Mesendoderm (in vitro differentiated cells): Measurements from ENCODE around the gene TBC1D21.
A peak's percentile ranks its signal among the peaks of the same experiment; 100 is the strongest.

Experiments used
- DNase-seq: peaks from one replicate; pipeline ENCODE4 v3.0.0; 2013
- H2AK5ac ChIP-seq: 2 replicates; pipeline ENCODE4 v1.6.1; 2013; ENCODE audit warnings: low read length, inconsistent platforms
- H2BK120ac ChIP-seq: 2 replicates; pipeline ENCODE4 v1.6.1; 2013; ENCODE audit warnings: low read depth, mild to moderate bottlenecking, low read length, moderate library complexity, mixed read lengths
- H2BK15ac ChIP-seq: replicated peaks from 2 replicates; pipeline ENCODE4 v1.6.1; 2013; ENCODE audit warnings: low read depth, mild to moderate bottlenecking, moderate library complexity
- H2BK5ac ChIP-seq: 2 replicates; pipeline ENCODE4 v1.6.1; 2013; ENCODE audit warnings: low read length, inconsistent platforms
- H3K18ac ChIP-seq: 2 replicates; pipeline ENCODE4 v1.6.1; 2013; ENCODE audit warnings: mild to moderate bottlenecking, low read length, mixed read lengths
- H3K23ac ChIP-seq: one replicate; pipeline ENCODE4 v1.6.1; 2013; ENCODE audit warnings: low read length
- H3K27ac ChIP-seq: 2 replicates; pipeline ENCODE4 v1.5.1; 2013; ENCODE audit warnings: low read depth, mild to moderate bottlenecking, inconsistent platforms, low read length, moderate library complexity
- H3K27me3 ChIP-seq: 2 replicates; pipeline ENCODE4 v1.6.1; 2013; ENCODE audit warnings: low read length, control low read depth, mild to moderate bottlenecking, inconsistent platforms; ENCODE audit not compliant: insufficient read depth, poor library complexity
- H3K36me3 ChIP-seq: 2 replicates; pipeline ENCODE4 v1.6.1; 2013; ENCODE audit warnings: low read length, inconsistent platforms; ENCODE audit not compliant: control insufficient read depth, insufficient read depth
- H3K4ac ChIP-seq: one replicate; pipeline ENCODE4 v1.6.1; 2013; ENCODE audit warnings: low read depth, mild to moderate bottlenecking, low read length, moderate library complexity
- H3K4me1 ChIP-seq: 2 replicates; pipeline ENCODE4 v1.6.1; 2013; ENCODE audit warnings: low read depth, low read length, inconsistent platforms; ENCODE audit not compliant: control insufficient read depth
- H3K4me2 ChIP-seq: 2 replicates; pipeline ENCODE4 v1.6.1; 2013; ENCODE audit warnings: low read length
- H3K4me3 ChIP-seq: 2 replicates; pipeline ENCODE4 v1.5.1; 2013; ENCODE audit warnings: mild to moderate bottlenecking, low read length
- H3K56ac ChIP-seq: one replicate; pipeline ENCODE4 v1.6.1; 2013; ENCODE audit warnings: low read length
- H3K79me1 ChIP-seq: 2 replicates; pipeline ENCODE4 v1.6.1; 2013; ENCODE audit warnings: low read length, inconsistent platforms
- H3K79me2 ChIP-seq: 2 replicates; pipeline ENCODE4 v1.6.1; 2013; ENCODE audit warnings: mild to moderate bottlenecking, low read length; ENCODE audit not compliant: control insufficient read depth, insufficient read depth
- H3K9ac ChIP-seq: 2 replicates; pipeline ENCODE4 v1.6.1; 2013; ENCODE audit warnings: low read length, inconsistent platforms
- H4K5ac ChIP-seq: one replicate; pipeline ENCODE4 v1.6.1; 2013; ENCODE audit warnings: low read length
- H4K8ac ChIP-seq: one replicate; pipeline ENCODE4 v1.6.1; 2013; ENCODE audit warnings: low read depth, mild to moderate bottlenecking, control low read depth, low read length, moderate library complexity
- WGBS: extraction: QIAGEN DNeasy Blood & Tissue Kit; methylation state at CpG from one replicate; pipeline ENCODE4 v1.1.7; 2013; ENCODE audit warnings: low lambda C conversion rate, missing lambda C conversion rate; ENCODE audit not compliant: insufficient coverage; ENCODE audit errors: extremely low coverage; 5-methylcytosine and 5-hydroxymethylcytosine counted together

TBC1D21 gene

GRCh38 chr15:73839699-73840377 lies 33.5 kb upstream of the TBC1D21 start:
- H3K36me3 ChIP-seq, result no peaks in the 10 kb centered on the region
- no peak overlapping the region for H3K27ac ChIP-seq
- H2AK5ac ChIP-seq, result no peak overlapping the region
- H4K8ac ChIP-seq, result no peak overlapping the region
- H3K79me2 ChIP-seq, result no peaks in the 10 kb centered on the region
- no peaks in the 10 kb centered on the region for H3K79me1 ChIP-seq
- no CpG with 5 or more reads among the region's 8 CpGs for WGBS
- no peak for DNase-seq
- H2BK15ac ChIP-seq, result no peak overlapping the region
- H3K9ac ChIP-seq, result no peak overlapping the region
- H3K4ac ChIP-seq, result no peak overlapping the region
- H3K27me3 ChIP-seq, result no peaks in the 10 kb centered on the region
- no peaks in the 10 kb centered on the region for H3K4me1 ChIP-seq
- no peak overlapping the region for H2BK5ac ChIP-seq
- H3K4me2 ChIP-seq, result no peak overlapping the region
- no peak overlapping the region for H3K23ac ChIP-seq
- H4K5ac ChIP-seq, result no peak overlapping the region
- H3K4me3 ChIP-seq, result no peak overlapping the region
- H3K56ac ChIP-seq, result no peak overlapping the region
- no peak overlapping the region for H3K18ac ChIP-seq
- H2BK120ac ChIP-seq, result no peak overlapping the region

GRCh38 chr15:73840771-73841170 lies 32.6 kb upstream of the TBC1D21 start:
- no peak overlapping the region for H3K4me3 ChIP-seq
- no peaks in the 10 kb centered on the region for H3K79me1 ChIP-seq
- no peak overlapping the region for H2BK5ac ChIP-seq
- H3K27me3 ChIP-seq, result no peaks in the 10 kb centered on the region
- H3K79me2 ChIP-seq, result no peaks in the 10 kb centered on the region
- no peak overlapping the region for H3K27ac ChIP-seq
- no peak overlapping the region for H3K4ac ChIP-seq
- H2BK15ac ChIP-seq, result no peak overlapping the region
- H3K18ac ChIP-seq, result no peak overlapping the region
- no peak overlapping the region for H3K56ac ChIP-seq
- no peak overlapping the region for H4K5ac ChIP-seq
- no peak overlapping the region for H3K4me2 ChIP-seq
- DNase-seq, result no peak
- H4K8ac ChIP-seq, result no peak overlapping the region
- H3K36me3 ChIP-seq, result no peaks in the 10 kb centered on the region
- H2BK120ac ChIP-seq, result no peak overlapping the region
- H3K9ac ChIP-seq, result no peak overlapping the region
- no peak overlapping the region for H3K23ac ChIP-seq
- H2AK5ac ChIP-seq, result no peak overlapping the region
- H3K4me1 ChIP-seq, result no peaks in the 10 kb centered on the region
- WGBS, result no CpG with 5 or more reads among the region's 8 CpGs

- Histone ChIP-seq H3K79me2 (no peaks in the 10 kb centered on the region), H3K4me1 (no peaks in the 10 kb centered on the region), H3K79me1 (no peaks in the 10 kb centered on the region), H2AK5ac (no peak overlapping the region), H2BK5ac (no peak overlapping the region), H3K4me2 (no peak overlapping the region), H4K5ac (no peak overlapping the region), H2BK120ac (no peak overlapping the region), H3K36me3 (no peaks in the 10 kb centered on the region), H3K56ac (no peak overlapping the region), H3K27me3 (no peaks in the 10 kb centered on the region), H4K8ac (no peak overlapping the region), H2BK15ac (no peak overlapping the region), H3K18ac (no peak overlapping the region), H3K4me3 (no peak overlapping the region), H3K9ac (no peak overlapping the region), H3K27ac (no peak overlapping the region), H3K23ac (no peak overlapping the region), H3K4ac (no peak overlapping the region)
- no CpG with 5 or more reads among the region's 17 CpGs for WGBS
- no peak for DNase-seq
These were observed 31.3 kb upstream of the TBC1D21 start for GRCh38 chr15:73841756-73842725.

- Histone ChIP-seq H3K4me3 (no peak overlapping the region), H3K4ac (no peak overlapping the region), H2BK120ac (no peak overlapping the region), H3K18ac (no peak overlapping the region), H2BK15ac (no peak overlapping the region), H4K8ac (no peak overlapping the region), H3K36me3 (no peaks in the 10 kb centered on the region), H3K79me1 (no peaks in the 10 kb centered on the region), H3K27ac (no peak overlapping the region), H3K79me2 (no peaks in the 10 kb centered on the region), H3K23ac (no peak overlapping the region), H2AK5ac (no peak overlapping the region), H3K9ac (no peak overlapping the region), H4K5ac (no peak overlapping the region), H2BK5ac (no peak overlapping the region), H3K27me3 (no peaks in the 10 kb centered on the region), H3K56ac (no peak overlapping the region), H3K4me2 (no peak overlapping the region), H3K4me1 (no peaks in the 10 kb centered on the region)
- no peak for DNase-seq
- WGBS, result no CpG with 5 or more reads among the region's 1 CpG
These were observed 29.6 kb upstream of the TBC1D21 start for GRCh38 chr15:73843787-73844186.

- Histone ChIP-seq H3K4me2 (no peak overlapping the region), H3K56ac (no peak overlapping the region), H3K79me2 (no peaks in the 10 kb centered on the region), H3K4me3 (no peak overlapping the region), H3K79me1 (no peaks in the 10 kb centered on the region), H3K23ac (no peak overlapping the region), H3K27ac (no peak overlapping the region), H4K8ac (no peak overlapping the region), H2BK15ac (no peak overlapping the region), H4K5ac (no peak overlapping the region), H3K36me3 (no peaks in the 10 kb centered on the region), H2BK120ac (no peak overlapping the region), H3K4me1 (no peaks in the 10 kb centered on the region), H3K4ac (no peak overlapping the region), H2BK5ac (no peak overlapping the region), H3K18ac (no peak overlapping the region), H3K27me3 (no peaks in the 10 kb centered on the region), H2AK5ac (no peak overlapping the region), H3K9ac (no peak overlapping the region)
- peak; percentile 61 for DNase-seq
- no CpG with 5 or more reads among the region's 1 CpG for WGBS
These were observed 29.0 kb upstream of the TBC1D21 start for GRCh38 chr15:73844356-73844755.
